GM10266 (cell line): ENCODE data around the gene KRT78.

Source experiments
- DNase-seq: peaks from one replicate; pipeline ENCODE4 v3.0.0; 2012; ENCODE audit errors: extremely low spot score
- TF ChIP-seq, protein P1 (sequence below): IDR thresholded peaks from 2 replicates; pipeline ENCODE4 v1.5.1; 2012; ENCODE audit warnings: mild to moderate bottlenecking, low read depth; ENCODE audit not compliant: control insufficient read depth, insufficient read depth; ENCODE audit errors: missing control alignments

The KRT78 gene

GRCh38 chr12:52806169-52806811, 42.5 kb downstream of the KRT78 start:
- TF ChIP-seq, protein P1, sequence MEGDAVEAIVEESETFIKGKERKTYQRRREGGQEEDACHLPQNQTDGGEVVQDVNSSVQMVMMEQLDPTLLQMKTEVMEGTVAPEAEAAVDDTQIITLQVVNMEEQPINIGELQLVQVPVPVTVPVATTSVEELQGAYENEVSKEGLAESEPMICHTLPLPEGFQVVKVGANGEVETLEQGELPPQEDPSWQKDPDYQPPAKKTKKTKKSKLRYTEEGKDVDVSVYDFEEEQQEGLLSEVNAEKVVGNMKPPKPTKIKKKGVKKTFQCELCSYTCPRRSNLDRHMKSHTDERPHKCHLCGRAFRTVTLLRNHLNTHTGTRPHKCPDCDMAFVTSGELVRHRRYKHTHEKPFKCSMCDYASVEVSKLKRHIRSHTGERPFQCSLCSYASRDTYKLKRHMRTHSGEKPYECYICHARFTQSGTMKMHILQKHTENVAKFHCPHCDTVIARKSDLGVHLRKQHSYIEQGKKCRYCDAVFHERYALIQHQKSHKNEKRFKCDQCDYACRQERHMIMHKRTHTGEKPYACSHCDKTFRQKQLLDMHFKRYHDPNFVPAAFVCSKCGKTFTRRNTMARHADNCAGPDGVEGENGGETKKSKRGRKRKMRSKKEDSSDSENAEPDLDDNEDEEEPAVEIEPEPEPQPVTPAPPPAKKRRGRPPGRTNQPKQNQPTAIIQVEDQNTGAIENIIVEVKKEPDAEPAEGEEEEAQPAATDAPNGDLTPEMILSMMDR: no peak
- DNase-seq: no peak

DNA sequence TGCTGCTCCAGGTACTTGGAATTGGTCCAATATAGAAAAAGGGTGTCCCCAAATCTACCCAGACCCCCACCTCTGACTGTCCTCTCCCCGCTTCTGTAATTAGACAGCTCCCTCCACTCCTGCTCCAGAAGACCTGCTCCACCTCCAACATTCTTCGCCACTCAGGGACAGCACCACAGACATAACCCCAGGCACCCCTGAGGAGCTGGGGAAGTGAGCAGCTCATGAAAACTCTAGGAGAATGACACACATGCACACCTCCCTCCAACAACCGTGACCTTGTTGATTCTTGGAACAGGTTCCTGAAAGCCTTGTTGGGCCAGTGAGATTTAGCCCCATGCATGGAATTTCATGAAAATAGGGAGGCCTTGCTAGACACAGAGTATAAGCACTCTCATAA, 43.1 kb downstream of the KRT78 start:
- TF ChIP-seq, protein P1: no peak
- no peak for DNase-seq

- TF ChIP-seq, protein P1: no peak
- no peak for DNase-seq
Observed at GRCh38 chr12:52805000-52805399, 43.8 kb downstream of the KRT78 start.

DNA sequence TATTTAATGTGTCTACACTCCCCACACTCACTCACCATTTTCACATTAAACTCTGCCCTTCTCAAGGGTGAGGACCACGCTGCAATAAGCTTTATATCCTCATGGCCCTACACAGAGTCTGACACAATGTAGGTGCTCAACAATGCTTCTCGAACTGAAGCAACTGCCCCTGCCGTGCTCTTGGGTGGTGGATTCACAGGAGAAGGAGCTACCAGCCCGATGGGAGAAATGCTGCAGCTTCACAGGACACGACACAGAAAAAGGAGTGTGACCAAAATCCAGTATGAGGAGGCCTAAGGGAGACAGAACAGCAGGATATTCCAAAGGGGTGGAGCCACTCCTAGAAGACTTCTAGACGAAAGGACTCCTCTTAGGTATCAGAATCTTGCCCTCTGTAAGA, 46.4 kb downstream of the KRT78 start:
- TF ChIP-seq, protein P1: no peak
- DNase-seq: no peak

DNA sequence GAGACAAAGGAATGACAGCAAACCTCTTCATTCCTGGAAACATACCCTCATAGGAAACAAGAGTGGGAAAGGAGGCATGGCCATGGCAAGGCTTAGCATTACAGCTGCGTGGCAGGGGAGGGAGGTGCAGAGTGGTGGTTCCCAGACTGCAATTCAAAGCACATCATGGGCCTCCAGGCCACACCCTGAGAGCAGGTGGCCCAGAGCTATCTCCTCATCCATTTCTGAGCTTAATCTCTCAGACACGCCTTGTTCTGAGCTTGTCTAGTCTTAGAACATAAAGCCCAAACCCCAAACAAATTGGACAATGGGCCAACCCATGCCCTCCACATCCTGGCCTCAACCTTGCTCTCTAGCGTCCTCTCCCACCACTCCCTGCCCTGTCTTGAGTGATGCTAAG, 47.0 kb downstream of the KRT78 start:
- no peak for DNase-seq
- TF ChIP-seq, protein P1: no peak

GRCh38 chr12:52800259-52800917, 48.4 kb downstream of the KRT78 start:
- TF ChIP-seq, protein P1: no peak
- no peak for DNase-seq

GRCh38 chr12:52799505-52800211, 49.1 kb downstream of the KRT78 start:
- TF ChIP-seq, protein P1: no peak
- no peak for DNase-seq
